Brain pericyte (primary cell): ENCODE data around the gene RAD51AP2.
A peak's percentile ranks its signal among the peaks of the same experiment; 100 is the strongest.
"Not testable (repeated sequence)": the region's sequence is repeated elsewhere in the genome, so short reads cannot be mapped to it uniquely, and the experiment has no call there.

Source experiments
- DNase-seq: peaks from one replicate; pipeline ENCODE4 v3.0.0-alpha.2; 2012; ENCODE audit warnings: low read depth, low spot score

The RAD51AP2 gene

GRCh38 chr2:17518212-17519154, at the start of gene RAD51AP2:
RAD51AP2 (minus strand) TSS chr2:17518440; CDS start chr2:17518415, 25 bp downstream.
- DNase-seq: peak; percentile 58

- DNase-seq: not testable (repeated sequence)
These were observed 47.5 kb upstream of the RAD51AP2 start for GRCh38 chr2:17565726-17566125.

- no peak for DNase-seq
These were observed 40.6 kb upstream of the RAD51AP2 start for GRCh38 chr2:17558878-17559277.

- no peak for DNase-seq
These were observed 39.8 kb upstream of the RAD51AP2 start for GRCh38 chr2:17558053-17558452.

GRCh38 chr2:17557596-17557995, 39.4 kb upstream of the RAD51AP2 start:
- no peak for DNase-seq

- DNase-seq: no peak
These were observed 36.9 kb upstream of the RAD51AP2 start for GRCh38 chr2:17555150-17555549.

DNA sequence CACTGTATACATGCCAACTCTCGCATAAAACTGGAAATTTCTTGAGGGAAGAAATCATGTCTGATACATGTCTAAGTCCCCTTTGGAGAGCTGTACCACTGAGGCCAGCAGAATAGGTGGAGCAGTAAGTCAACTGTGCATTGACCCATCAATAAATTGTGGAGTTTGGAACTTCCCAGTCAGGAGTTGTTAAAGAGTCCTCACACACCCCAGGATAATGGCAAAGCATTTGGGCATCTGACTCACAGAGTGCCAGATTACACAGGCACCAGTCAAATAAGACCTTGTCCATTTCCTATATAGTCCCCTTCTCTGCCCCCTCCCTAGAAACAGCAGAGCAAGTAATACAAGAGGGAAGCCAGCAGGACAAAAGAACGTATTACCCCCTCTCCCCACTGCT, 32.7 kb upstream of the RAD51AP2 start:
- DNase-seq: no peak

GRCh38 chr2:17547737-17548136, 29.5 kb upstream of the RAD51AP2 start:
- no peak for DNase-seq

DNA sequence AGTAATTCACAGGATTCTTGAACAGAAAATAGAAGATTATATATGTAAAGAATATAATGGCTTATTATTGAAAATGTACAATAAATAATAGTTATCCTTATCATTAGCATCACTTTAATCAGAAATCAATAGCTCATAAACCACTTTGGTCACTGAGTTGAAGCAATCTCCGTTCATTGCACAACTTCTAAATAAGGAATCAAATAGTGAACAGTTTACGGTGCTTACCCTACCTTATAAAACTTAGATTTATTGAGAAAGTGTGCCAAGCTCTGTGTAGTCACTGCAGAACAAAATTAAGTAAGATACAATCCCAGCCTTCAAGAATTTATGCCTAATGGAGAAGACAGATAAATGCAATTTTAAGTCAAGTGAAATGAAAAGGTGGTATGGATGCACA, 29.0 kb upstream of the RAD51AP2 start:
- no peak for DNase-seq

GRCh38 chr2:17545680-17546613, 27.7 kb upstream of the RAD51AP2 start:
- DNase-seq: no peak

- DNase-seq: no peak
These were observed 26.0 kb upstream of the RAD51AP2 start for GRCh38 chr2:17544256-17544655.

DNA sequence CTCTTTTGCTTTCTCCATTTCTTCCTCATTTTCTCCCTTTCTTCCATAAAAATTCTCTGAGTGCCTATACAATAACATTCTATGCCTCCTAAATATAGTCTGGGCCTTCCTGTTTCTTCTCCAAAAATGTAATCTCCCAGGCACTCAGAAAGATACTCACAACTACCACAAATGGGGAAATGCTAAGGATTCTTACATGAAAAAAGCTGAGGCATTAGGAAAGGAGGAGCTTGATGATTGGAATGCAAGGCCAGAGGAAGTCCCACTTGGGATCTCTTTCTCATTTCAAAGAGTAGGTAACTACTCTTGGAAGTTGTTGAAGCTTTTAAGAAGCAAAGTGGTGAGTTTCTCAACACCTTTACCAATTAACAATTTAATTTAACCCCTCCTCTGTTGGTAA, 25.6 kb upstream of the RAD51AP2 start:
- DNase-seq: no peak

- no peak for DNase-seq
These were observed 25.0 kb upstream of the RAD51AP2 start for GRCh38 chr2:17543131-17543660.

DNA sequence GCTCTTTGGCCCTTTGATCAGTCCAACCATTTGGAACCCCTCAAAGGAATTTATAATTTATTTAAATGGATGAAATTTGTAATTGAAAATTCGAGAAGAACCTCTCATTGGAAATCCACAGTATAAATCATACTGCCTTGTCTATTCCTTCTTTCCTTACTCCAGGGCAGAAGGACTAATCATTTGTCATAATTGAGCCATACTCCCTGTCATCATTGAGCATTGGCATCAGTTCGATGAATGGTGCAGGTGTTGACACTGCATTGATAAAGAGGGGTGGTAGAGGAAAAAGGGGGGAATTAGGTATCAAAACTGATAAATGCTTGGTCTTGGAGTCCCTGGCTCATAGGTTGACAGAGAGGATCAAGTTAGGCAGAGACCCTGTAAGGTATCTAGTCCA, 24.2 kb upstream of the RAD51AP2 start:
- no peak for DNase-seq

- DNase-seq: no peak
These were observed 23.3 kb upstream of the RAD51AP2 start for GRCh38 chr2:17541531-17541950.

- DNase-seq: no peak
These were observed 22.7 kb upstream of the RAD51AP2 start for GRCh38 chr2:17540813-17541530.

- peak; percentile 67 for DNase-seq
These were observed 22.0 kb upstream of the RAD51AP2 start, which contains the start of gene VSNL1 for GRCh38 chr2:17540093-17540812. VSNL1 (plus strand) TSS chr2:17540696; CDS start chr2:17592075, 51,379 bp downstream.

- no peak for DNase-seq
These were observed 21.4 kb upstream of the RAD51AP2 start for GRCh38 chr2:17539611-17540092.

DNA sequence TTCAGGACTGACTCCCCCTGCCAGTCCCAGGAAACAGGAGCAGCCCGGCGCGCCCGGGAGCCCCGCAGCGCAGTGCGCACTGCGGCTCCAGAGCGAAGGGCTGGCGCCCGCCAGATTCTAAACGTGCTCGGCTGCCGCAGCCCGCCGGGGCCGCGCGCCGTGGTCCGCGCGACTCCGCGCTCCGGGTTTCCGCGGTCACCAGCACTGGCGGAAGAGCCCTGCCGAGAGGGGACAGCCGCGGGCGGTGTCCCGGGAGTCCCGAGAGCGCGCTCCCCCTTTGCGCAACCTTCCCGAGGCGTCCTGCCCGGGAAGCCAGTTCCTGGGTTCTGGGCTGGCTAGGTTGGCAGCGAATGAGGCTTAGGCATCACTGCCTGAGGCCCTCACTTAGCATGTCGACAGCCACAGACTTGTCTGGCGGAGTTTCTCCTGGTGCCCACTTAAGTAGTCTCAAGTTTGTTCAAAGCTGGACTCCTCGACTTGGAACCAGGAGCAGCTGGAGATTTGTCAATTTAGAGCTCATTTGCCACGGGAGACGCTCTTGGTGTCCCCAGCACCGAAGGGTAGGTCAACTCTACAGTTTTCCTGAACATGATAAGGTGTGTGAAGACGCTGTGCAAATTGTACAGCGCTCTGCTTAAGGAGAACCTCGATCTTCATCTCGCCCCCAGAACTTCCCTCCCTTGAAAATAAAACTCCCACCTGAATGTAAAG, 20.8 kb upstream of the RAD51AP2 start:
- DNase-seq: peak; percentile 11
